Mucosa of descending colon (tissue), 3 donors: Measurements from ENCODE around the gene PKD2L1. TPM values are rescaled to one million over a fixed set of nuclear protein-coding genes. Genes with fewer than 3 reads are reported as not detected.
A peak's percentile ranks its signal among the peaks of the same experiment; 100 is the strongest.

Experiments used
- ATAC-seq: fragments of 200-7000 bp; cut with Tn5 transposase; one replicate; pipeline ENCODE4 v1.9.1; 2020; ENCODE audit warnings: mild to moderate bottlenecking, moderate library complexity
- DNase-seq, 3 donors: peaks; one replicate each; pipeline ENCODE4 v3.0.0-alpha.2; 2020
- H3K36me3 ChIP-seq: fragments of 200-600 bp; one replicate; pipeline ENCODE4 v1.8.0; 2021; ENCODE audit warnings: low read depth, mild to moderate bottlenecking
- H3K4me1 ChIP-seq: fragments of 200-600 bp; one replicate; pipeline ENCODE4 v1.8.0; 2021; ENCODE audit warnings: low read depth, mild to moderate bottlenecking
- H3K4me3 ChIP-seq: fragments of 200-600 bp; one replicate; pipeline ENCODE4 v1.8.0; 2021; ENCODE audit warnings: mild to moderate bottlenecking
- H3K9me3 ChIP-seq: fragments of 200-600 bp; one replicate; pipeline ENCODE4 v1.8.0; 2021; ENCODE audit warnings: mild to moderate bottlenecking
- intact Hi-C, 2 donors: fragments of 100-400 bp; cut with DNase I in 1 of 2; cut with micrococcal nuclease in 1 of 2; formaldehyde crosslinking; loops; one replicate each; pipeline versions ENCODE4 v1.11.0 to v1.11.1; 2022; cut with DNase I, micrococcal nuclease
- total RNA-seq, 3 donors: library from RNA; stranded (reverse); fragmentation: NEBNext Ultra II Directional in 2 of 3; extraction: Animal tissue kit (Norgen Biotek cat#: 25700) in 2 of 3; gene quantifications; one replicate each; pipeline versions ENCODE4 v1.2.1 to v1.2.4, GENCODE V29; 2021 to 2023
- TF ChIP-seq, protein P1 (sequence below): fragments of 200-600 bp; IDR thresholded peaks from one replicate; pipeline ENCODE4 v1.8.0; 2022; ENCODE audit warnings: antibody characterized with exemption, mild to moderate bottlenecking
- donor health status: DM: no; HTN: no; CAD: no; lungs with moderate emphysema.
- donor health status: DM: no; HTN: no; CAD: no.
- donor health status: DM: no; HTN: yes; CAD: no.

PKD2L1 gene
- total RNA-seq, 3 donors from 2014 or later = 0.22 to 0.60 TPM; not detected in 1

DNA sequence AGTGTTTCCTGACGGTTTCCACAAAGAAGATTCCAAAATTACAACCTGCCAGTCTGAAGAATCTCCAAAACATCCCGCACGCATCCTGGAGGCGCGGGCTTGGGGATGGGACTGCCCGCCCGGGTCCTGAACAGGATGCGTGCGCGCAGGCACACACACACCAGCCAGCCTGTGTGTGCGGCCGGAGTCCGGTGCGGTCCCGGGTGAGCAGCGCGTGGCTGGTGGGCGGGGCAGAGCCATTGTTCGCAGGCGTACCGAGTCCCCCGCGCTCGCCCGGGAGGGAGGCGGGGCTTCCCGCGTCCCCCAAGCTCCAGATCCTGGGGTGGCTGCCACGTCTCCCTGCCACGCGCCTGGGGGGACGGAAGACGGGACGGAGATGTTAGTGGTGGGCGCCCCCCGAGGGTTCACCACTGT, 16.3 kb upstream of the PKD2L1 start:
- H3K36me3 ChIP-seq = no peaks in the 10 kb centered on the region
- intact Hi-C loops = no loop called here
- peak overlapping the region; percentile 18 for H3K4me3 ChIP-seq
- TF ChIP-seq, protein P1, sequence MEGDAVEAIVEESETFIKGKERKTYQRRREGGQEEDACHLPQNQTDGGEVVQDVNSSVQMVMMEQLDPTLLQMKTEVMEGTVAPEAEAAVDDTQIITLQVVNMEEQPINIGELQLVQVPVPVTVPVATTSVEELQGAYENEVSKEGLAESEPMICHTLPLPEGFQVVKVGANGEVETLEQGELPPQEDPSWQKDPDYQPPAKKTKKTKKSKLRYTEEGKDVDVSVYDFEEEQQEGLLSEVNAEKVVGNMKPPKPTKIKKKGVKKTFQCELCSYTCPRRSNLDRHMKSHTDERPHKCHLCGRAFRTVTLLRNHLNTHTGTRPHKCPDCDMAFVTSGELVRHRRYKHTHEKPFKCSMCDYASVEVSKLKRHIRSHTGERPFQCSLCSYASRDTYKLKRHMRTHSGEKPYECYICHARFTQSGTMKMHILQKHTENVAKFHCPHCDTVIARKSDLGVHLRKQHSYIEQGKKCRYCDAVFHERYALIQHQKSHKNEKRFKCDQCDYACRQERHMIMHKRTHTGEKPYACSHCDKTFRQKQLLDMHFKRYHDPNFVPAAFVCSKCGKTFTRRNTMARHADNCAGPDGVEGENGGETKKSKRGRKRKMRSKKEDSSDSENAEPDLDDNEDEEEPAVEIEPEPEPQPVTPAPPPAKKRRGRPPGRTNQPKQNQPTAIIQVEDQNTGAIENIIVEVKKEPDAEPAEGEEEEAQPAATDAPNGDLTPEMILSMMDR = no peak
- ATAC-seq (peak; percentile 58), DNase-seq (peak; percentile 59 to 86 (median 78))
- peaks cover 16% of the 10 kb centered on the region for H3K4me1 ChIP-seq
- no peaks in the 10 kb centered on the region for H3K9me3 ChIP-seq

DNA sequence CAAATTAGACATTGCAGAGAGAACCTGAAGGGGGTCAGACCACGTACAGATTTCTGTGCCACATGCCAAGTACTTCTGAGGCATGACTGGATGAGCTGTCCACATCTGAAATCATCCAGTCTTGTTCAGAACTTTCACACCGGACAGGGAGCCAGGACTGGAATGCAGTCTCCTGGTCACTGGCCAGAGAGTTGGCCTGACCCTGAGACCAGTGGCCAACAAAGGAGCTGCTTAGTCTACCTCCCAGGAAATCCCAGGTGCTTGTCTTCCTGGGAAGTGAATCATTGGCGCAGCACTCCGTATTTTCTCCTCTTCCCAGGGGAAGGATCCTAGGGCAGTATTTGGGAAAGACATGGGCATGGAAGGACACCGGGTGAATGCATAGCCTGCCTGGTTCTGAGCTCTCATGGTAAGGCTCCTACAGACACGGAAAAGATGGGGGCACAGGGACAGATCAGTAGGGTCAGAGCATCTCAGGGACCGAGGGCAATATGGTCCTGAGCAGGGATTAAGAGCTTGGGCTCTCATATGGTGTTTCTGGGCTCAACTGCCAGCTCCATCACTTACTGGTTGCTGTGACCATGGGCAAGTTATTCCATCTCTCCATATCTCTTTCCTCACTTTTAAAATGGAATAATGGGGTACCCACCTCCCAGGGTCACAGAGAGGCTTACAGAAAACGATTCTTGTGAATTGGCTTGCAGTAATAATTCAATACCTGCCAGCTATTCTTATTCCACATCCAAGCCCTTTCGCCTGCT, 15.7 kb upstream of the PKD2L1 start:
- ATAC-seq = no peak
- intact Hi-C loops = no loop called here

DNA sequence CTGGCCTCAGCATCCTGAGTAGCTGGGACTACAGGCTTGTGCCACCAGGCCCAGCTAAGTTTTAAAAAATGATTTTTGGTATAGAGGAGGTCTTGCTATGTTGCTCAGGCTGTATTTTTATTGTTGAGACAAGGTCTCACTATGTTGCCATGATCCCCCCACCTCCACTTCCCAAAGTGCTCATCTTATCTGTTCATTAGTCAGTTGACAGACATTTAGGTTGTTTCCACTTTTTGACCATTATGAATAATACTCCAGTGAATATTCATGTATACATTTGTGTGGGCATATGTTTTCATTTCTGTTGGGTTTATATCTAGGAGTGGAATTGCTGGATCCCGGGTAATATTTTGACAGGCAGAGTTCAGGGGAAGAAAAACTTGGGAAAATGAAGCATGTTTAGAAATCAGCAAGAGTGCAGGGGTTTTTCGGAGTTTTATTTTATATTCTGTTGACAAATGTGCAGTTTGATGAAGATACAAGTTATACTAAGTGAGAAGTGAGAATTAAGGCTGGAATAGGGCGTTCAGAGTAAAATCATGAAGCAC, 14.3 kb upstream of the PKD2L1 start:
- Histone ChIP-seq H3K4me3 (no peak overlapping the region), H3K36me3 (no peaks in the 10 kb centered on the region), H3K4me1 (peaks cover 16% of the 10 kb centered on the region), H3K9me3 (no peaks in the 10 kb centered on the region)
- no peak for ATAC-seq
- TF ChIP-seq, protein P1 = no peak
- intact Hi-C loops = no loop called here
- no peak for DNase-seq

More for the DNA sequence above, 15.7 kb upstream of the PKD2L1 start:
- TF ChIP-seq, protein P1 = no peak
- H3K9me3 ChIP-seq = no peaks in the 10 kb centered on the region
- H3K4me3 ChIP-seq = no peak overlapping the region
- H3K4me1 ChIP-seq = peaks cover 16% of the 10 kb centered on the region
- DNase-seq = no peak
- no peaks in the 10 kb centered on the region for H3K36me3 ChIP-seq

DNA sequence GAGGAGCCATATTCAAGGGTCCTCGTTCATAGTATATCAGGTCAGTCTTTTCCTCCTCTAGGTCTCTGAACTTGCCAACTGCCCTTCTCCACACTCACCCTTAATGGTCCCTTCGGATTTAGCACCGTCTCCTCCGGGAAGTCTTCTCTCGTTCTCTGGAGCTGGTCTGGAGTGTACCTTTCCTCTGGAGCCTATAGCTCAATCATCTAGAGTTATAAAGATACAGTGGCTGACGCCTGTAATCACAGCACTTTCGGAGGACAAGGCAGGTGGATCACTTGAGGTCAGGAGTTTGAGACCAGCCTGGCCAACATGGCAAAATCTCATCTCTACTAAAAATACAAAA, 12.6 kb upstream of the PKD2L1 start:
- no peaks in the 10 kb centered on the region for H3K9me3 ChIP-seq
- DNase-seq (no peak), ATAC-seq (no peak)
- H3K4me3 ChIP-seq = no peak overlapping the region
- H3K4me1 ChIP-seq = peaks cover 10% of the 10 kb centered on the region
- H3K36me3 ChIP-seq = no peaks in the 10 kb centered on the region
- TF ChIP-seq, protein P1 = no peak
- intact Hi-C loops = no loop called here

DNA sequence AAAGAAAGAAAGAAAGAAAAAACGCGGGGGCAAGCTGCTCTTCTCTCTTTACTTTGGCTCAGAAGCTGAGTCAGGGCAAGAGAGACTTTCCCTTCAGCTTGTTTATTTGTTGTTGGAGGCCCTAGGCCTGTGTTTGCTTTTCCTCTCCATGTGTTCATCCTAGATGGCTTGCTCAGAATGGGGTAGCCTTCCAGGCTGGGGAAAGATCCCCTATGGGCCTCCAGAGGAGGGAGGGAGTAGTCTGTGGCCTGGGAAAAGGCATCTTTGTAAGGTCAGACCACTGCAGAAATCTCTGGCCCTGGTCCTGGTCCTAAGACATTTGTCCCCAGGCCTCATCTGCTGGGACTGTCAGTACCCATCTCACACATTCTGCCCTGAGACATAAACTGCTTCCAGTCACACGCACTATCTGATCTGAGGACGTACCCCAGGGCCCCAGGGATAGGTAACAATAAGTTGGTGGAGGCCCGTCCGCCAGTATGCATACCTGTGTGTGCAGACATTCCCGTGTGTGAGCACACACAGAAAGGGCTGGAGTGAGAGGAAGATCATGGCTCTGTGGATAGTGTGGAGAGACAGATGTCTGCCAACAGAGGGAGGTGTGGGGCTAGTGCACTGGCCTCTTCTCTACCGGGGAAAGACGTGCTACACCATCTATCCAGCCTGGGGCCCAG, 12.1 kb upstream of the PKD2L1 start:
- Histone ChIP-seq H3K36me3 (no peaks in the 10 kb centered on the region), H3K4me1 (peaks cover 7% of the 10 kb centered on the region), H3K9me3 (no peaks in the 10 kb centered on the region), H3K4me3 (no peak overlapping the region)
- TF ChIP-seq, protein P1 = peak; percentile 46
- intact Hi-C loops = no loop called here
- ATAC-seq (peak; percentile 74), DNase-seq (peak in 2 of 3 donors; percentile 67 to 76)
